Measurements from ENCODE around the gene BUB1B.

DNA sequence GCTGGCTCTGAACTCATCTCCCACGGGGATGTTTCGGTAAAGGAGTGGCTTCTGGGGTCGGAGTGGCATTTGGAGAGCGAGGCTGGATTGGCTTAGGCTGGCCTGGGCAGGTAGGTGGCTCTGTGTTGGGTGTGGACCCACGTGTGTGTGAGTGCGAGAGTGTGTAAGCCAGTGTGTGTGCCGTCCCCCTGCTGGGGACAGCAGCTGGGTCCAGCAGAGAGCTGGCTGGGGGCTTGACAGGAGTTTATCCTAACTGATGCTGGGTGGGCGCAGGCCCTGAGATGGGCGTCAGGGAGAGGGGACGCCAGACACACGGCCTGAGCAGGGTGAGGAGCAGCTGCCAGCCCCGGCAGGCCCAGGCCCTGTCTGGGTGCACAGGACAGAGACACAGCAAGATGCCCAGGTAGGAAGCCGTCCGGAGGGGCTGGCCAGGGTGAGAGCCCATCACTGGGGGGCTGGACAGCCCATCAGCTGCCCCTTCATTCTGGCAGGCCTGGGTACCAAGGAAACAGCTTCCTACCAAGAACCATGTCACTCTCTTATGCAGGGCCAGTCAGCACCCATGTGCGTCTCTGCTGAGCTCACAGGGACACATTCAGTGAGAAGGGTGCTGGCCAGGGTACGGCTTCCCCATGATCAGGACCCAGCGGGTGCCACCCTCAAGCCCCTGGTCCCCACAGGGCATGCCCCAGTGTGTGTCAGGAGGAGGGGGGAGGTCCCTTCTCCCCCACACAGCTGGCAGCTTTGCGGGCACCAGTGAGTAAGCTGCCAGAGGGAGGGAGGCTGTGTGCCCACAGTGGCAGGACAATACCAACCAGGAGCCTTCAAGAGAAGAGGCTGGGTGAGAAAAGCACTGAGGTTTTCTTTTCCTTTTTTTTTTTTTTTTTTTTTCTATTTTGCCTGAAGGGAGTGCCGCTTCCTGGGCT, 79.1 kb downstream of the BUB1B start:
- TF ChIP-seq, protein P1, sequence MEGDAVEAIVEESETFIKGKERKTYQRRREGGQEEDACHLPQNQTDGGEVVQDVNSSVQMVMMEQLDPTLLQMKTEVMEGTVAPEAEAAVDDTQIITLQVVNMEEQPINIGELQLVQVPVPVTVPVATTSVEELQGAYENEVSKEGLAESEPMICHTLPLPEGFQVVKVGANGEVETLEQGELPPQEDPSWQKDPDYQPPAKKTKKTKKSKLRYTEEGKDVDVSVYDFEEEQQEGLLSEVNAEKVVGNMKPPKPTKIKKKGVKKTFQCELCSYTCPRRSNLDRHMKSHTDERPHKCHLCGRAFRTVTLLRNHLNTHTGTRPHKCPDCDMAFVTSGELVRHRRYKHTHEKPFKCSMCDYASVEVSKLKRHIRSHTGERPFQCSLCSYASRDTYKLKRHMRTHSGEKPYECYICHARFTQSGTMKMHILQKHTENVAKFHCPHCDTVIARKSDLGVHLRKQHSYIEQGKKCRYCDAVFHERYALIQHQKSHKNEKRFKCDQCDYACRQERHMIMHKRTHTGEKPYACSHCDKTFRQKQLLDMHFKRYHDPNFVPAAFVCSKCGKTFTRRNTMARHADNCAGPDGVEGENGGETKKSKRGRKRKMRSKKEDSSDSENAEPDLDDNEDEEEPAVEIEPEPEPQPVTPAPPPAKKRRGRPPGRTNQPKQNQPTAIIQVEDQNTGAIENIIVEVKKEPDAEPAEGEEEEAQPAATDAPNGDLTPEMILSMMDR (IDR thresholded peaks at IDR 0.05), result no peak
- TF ChIP-seq EP300 (IDR thresholded peaks at IDR 0.05), result no peak
- no peak for TF ChIP-seq POLR2AphosphoS5 (IDR thresholded peaks at IDR 0.05)
